Endometrial microvascular endothelial cells (primary cell): ENCODE results near the gene MRPL44. TPM values are rescaled to one million over a fixed set of nuclear protein-coding genes. Genes with fewer than 3 reads are reported as not detected.

ENCODE experiments used
- in situ Hi-C: cut with HindIII; loops from 2 replicates; pipeline ENCODE4 v1.10.0; 2017; ENCODE audit warnings: low sequenced_read_pairs, low pct_unique_long_range_greater_than_20kb; ENCODE audit errors: inconsistent ontology term
- total RNA-seq: library from RNA; depleted of rRNA; stranded (reverse); fragments of >200 nt; gene quantifications from one replicate; pipeline ENCODE4 v1.2.3, GENCODE V29; 2015; ENCODE audit errors: inconsistent ontology term

MRPL44 gene
- 46.7 TPM for total RNA-seq

GRCh38 chr2:223957092-223957851 lies at the start of gene MRPL44:
Gene MRPL44, plus strand, starts transcription at chr2:223957463. Its CDS starts 10 bp downstream, at chr2:223957473.
- in situ Hi-C loops = no loop called here

DNA sequence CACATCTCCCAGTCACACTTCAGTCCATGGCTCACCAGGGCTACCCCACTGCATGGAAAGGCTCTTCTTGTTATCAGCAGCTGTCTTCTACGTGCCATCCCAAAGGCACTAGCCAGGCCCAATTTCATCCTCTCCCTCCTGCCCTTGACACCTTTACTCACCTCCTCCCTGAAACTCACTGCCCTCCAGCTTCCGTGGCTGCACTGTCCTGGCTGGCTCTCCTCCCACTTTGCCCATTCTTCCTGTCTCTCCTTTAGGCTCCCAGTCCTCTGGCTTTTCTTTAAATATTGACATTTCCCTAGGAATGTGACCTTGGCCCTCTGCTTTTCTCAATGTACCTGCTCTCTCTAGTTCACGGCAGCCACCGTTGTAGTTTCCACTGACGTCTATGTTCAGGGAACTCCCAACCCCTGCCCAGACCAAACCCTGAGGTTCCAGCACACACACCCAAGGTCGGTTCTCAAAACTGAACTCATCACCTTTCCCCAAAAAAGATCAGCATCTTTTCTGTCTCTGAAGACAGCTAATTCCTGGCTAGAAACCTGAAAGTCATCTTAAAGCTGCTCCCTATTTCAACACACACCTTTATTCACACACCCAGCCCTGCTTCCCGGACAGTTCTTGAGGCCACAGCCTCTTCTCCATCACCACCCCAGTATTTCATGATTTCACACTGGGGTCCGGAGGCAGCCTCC lies 48.8 kb upstream of the MRPL44 start:
- in situ Hi-C loops = no loop called here

DNA sequence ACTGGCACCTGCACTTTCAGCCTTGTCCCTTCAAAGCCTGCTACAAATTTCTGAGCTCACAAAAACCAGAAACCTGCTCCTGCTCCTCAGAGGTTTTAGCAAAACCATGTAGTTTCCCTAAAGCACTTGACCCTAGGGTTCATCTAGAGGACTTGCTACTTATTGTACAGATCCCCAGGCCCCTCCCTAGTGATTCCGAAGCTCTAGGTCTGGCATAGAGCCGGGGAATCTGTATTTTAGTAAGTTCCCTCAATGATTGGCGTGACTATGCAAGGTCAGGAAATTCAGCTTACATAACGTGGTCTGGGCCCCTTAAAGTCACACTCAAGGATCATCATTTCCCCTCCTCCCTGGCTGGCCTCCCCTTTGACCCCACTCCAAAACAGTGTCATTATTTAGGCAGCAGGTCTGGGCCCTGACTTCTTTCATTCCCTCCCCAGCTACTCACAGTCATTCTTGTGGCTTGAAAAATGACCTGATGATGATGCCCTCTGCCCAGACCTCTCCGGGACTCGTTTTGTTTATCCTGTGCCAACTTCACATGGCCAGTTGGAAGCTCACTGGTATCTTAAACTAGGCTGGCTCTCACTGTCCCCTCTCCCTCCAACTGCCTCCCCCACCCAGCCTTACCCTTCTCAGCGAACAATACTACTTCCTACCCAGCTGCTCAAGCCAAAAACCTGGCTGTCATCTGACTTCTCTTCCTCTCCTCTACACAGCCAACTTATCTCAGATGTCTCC lies 48.1 kb upstream of the MRPL44 start:
- in situ Hi-C loops = no loop called here

GRCh38 chr2:223914324-223914723 lies 42.9 kb upstream of the MRPL44 start:
- in situ Hi-C loops = no loop called here

DNA sequence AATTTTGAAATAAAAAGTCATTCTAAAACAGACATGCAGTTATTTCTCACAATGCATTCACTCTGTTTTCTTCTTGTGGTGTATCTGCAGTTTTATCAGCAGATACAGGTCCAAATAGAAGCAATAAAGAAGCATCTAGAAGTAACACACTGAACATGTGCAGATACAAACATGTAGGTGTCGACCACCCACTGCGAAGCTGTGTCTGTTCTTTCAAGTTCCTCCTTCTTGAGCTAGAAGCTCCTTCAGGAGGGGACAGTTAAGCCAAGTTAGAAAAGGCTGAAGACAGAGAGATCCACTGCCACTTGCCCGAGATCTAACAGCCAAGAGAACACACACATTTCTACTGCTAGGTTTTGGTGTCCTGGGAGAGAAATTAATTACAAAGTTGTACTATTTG lies 42.2 kb upstream of the MRPL44 start:
- in situ Hi-C loops = no loop called here

DNA sequence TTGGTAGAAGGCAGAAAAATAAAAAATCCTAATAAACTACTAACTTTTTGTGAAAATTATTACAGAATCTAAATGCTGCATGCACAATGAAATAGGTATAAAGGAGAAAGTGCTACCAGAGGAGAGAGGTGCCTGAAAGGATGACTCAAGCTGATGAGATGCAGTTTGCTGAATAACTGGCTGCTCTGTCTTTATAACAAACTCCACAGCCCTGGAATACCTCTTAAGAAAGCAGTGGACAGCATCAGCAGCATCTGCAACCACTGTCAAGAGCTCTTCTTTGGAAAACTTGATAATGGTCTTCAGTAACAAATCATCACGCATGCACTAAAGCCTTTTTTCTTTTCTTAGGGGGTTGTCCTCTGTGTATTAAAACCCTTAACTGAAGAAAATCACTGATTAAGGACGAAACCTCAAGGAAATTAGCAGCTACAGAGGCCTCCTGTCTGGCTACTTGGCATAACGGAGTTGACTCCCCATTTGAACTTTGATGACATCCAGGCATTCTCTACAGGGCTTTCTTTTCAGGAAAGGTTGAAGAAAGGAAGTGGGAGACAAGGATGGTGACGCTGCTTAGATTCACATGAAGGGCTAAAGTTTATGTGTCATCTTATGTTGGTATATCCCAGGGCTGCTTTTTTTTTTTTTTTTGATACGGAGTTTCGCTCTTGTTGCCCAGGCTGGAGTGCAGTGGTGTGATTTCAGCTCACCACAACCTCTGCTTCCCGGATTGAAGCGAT lies 40.9 kb upstream of the MRPL44 start:
- in situ Hi-C loops = no loop called here

DNA sequence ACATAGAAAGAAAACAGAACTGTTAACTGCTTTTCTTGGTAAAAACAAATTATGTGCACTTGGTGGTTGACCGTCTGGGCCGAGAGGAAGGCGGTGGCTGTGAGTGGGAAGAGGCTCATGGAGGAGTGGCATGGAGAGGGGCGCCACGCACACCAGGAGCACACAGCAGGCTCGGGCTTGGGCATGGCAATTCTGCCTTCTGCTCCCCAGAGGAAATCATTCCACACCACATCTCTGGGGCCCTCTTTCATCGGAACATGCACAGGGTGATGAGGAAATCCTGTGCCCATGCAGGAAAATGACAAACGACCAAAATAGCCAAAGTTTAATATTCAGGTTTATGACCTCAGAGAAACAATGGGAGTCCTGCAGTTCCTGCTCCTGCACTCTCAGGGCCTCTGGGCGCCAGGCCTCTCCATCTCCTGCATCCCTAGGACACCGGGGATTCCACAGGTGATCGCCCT lies 38.6 kb upstream of the MRPL44 start:
- in situ Hi-C loops = no loop called here

DNA sequence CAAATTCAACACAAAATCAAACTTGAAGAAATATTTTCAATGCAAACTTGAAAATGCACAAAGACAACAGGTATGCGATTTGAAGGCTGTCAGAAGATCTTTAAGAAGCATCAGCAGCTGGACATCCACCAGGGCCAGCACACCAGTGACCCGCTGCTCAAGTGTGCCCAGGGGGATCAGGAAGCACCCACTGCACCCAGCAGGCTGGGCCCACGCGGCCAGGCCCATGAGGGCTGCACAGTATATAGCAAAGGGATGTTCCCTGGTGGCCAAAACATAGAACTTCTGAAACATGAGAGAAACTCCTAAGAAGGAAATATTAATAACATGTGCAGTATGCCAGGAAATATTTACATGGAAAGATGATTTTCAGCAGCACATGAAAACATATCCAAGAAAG lies 37.2 kb upstream of the MRPL44 start:
- in situ Hi-C loops = no loop called here

- in situ Hi-C loops = no loop called here
Observed at GRCh38 chr2:223921204-223921603, 36.1 kb upstream of the MRPL44 start.

GRCh38 chr2:223922308-223922707 lies 35.0 kb upstream of the MRPL44 start:
- in situ Hi-C loops = no loop called here

DNA sequence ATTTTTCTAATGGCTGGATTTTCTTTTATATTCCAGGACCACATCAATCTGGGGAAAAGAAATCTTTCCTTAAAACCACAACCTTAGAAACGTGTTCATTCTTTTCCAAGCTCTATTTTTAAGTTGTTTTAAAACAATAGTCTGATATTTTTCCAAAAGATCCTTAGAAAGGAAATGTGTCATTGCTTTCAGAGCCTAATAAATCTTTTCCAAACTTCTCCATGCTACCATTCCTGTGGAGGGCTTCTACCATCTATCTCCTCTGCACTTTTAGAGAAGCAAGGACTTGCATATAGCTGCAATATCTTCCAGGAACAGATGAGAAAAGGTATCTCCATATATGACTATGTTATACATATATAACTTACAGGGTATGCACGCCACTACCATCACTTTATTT lies 33.3 kb upstream of the MRPL44 start:
- in situ Hi-C loops = no loop called here

DNA sequence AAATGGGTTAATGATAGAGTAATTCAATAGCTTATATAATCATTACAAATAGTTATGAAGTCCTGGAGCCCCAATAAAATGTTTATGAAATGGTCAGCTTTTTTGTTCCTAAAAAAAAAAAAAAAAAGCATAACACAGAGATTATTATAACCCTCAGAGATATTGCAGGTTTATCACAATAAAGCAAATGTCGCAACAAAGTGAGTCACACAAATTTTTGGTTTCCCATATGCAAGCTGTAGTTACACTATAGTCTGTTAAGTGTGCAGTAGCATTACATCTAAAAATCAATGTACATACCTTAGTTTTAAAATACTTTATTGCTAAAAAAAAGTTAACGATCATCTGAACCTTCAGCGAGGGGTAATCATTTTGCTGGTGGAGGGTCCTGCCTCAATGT lies 32.2 kb upstream of the MRPL44 start:
- in situ Hi-C loops = no loop called here

GRCh38 chr2:223928113-223929006 lies 28.9 kb upstream of the MRPL44 start:
- in situ Hi-C loops = no loop called here

DNA sequence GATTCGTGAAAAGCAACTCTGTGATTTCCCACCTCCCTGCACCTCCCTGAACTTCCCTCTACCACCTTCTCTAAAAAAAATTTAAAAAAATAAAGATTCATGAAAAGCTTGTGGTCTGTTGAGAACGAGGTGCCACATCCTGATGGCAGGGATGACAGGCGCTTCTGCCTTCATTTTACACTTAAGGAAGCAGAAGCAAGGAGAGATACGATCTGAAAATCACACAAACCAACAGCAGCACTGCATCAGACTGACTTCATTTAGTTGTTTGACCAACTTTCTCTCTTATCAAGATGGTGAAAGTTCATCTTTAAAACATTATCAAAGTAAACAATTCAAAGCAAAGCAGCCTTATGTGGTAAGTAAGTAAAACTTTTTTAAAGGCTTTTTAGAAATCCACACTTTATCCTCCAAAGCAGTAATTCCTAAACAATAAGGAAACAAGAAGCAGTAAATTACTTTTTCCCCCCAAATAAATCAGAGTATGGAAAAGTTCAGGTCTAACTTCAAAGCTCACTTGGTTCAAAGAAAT lies 27.6 kb upstream of the MRPL44 start:
- in situ Hi-C loops = no loop called here

DNA sequence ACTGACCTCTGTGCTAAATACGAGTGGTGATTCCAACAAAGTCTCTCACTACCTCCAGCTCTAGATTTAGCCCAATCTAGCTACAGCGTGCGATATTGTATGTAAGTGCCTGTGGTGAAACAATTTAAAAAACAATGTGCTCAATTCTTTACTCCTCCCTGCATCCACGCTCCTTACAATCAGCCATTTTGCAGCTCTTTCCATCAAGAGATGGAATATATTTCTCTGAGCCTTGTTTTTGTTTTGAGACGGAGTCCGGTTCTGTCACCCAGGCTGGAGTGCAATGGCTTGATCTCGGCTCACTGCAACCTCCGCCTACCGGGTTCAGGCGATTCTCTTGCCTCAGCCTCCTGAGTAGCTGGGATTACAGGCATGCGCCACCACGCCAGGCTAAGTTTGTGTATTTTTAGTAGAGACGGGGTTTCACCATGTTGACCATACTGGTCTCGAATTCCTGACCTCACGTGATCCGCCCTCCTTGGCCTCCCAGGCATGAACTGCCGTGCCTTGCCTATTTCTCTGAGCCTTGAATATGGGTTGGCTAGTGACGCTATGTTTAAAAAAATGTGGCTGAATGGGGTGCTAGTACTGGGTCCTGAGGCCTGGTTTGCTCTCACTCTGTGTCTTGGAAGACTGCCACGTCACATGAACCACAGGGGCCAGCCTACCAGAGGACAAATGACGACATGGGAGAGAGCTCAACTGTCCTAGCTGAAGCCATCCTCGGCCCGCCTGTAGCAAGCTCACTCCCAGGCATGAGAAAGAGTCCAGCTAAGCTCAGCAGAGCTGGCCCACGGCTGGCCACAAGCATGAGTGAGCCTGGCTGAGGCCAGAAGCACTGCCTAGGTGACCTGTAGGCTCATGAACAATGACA lies 26.9 kb upstream of the MRPL44 start:
- in situ Hi-C loops = no loop called here

DNA sequence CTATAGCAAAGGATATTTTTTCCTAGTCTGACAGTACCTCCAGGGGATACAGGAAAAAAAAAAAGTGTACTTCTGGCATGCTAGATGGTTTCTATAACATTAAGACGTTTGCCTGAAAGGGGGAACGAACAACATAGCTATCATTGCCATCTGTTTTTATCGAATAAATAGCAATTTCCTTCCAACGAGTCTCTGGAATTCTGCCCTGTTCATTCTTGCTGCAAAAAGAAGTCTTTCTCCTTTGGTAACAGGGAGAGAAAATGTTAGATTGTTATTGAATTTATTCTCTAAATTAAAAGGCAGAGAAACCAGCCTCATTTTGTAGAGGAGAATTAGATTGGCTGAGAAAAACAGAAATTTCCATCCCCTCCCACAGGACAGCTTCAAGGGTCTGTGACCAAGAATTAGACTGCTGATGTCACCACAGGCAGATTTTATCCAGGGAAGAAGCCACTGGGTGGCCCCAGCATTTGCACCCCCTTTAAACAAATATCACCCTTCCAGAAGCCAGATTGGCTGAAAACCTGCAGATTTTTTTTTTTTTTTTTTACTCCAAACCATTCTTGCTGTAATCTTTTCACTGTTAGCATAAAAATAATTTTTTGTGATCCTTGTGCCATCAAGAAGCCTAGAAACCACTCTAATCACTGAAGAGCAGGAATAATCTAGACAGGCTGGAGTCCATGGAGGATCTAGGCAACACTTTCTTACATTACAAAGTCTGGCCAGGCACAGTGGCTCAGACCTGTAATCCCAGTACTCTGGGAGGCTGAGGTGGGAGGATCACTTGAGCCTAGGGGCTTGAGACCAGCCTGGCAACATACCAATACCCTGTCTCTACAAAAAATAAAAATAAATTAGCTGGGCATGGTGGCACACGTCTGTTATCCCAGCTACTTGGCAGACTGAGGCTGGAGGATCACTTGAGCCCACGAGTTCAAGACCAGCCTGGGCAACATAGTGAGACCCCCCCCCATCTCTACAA lies 24.2 kb upstream of the MRPL44 start:
- in situ Hi-C loops = no loop called here
